IMR-90 (cell line): ENCODE results near the gene ATG4A. TPM values are rescaled to one million over a fixed set of nuclear protein-coding genes. Genes with fewer than 3 reads are reported as not detected.

ENCODE experiments used
- ATAC-seq: fragments of 200-7000 bp; cut with Tn5 transposase; 2 replicates; pipeline ENCODE4 v1.9.1; 2020; ENCODE audit warnings: low read depth, mild to moderate bottlenecking, moderate library complexity
- BruUV-seq: library from RNA; stranded (reverse); fragments of 400-500 nt; replicated peaks from 2 replicates; lab custom pipeline; 2021; lab: Mats Ljungman, UMichigan
- CTCF ChIA-PET: fragments of 300-600 bp; formaldehyde crosslinking; extraction: SDS; loops from one replicate; lab custom pipeline; 2021; ENCODE audit warnings: antibody characterized with exemption; lab: Yijun Ruan, JAX
- POLR2A ChIA-PET: fragments of 300-600 bp; sonication (Branson Sonifier 250); formaldehyde crosslinking; loops from one replicate; lab custom pipeline; 2022; ENCODE audit warnings: antibody characterized with exemption; ENCODE audit not compliant: unreplicated experiment; lab: Charles Lee
- DNase-seq: peaks from one replicate; pipeline ENCODE4 v3.0.0; 2013
- H2AFZ ChIP-seq: replicated peaks from 2 replicates; pipeline ENCODE3; 2013; ENCODE audit warnings: low read length, mild to moderate bottlenecking; ENCODE audit not compliant: poor library complexity
- H2AK5ac ChIP-seq: 2 replicates; pipeline ENCODE4 v1.6.1; 2013; ENCODE audit warnings: low read depth, low read length, inconsistent platforms
- H2AK9ac ChIP-seq: replicated peaks from 2 replicates; pipeline ENCODE3; 2013; ENCODE audit warnings: mild to moderate bottlenecking, low read depth, low read length, moderate library complexity; ENCODE audit not compliant: poor library complexity
- H2BK120ac ChIP-seq: 2 replicates; pipeline ENCODE4 v1.6.1; 2013; ENCODE audit warnings: low read depth, low read length, inconsistent platforms
- H2BK15ac ChIP-seq: 3 replicates; pipeline ENCODE4 v1.6.1; 2013; ENCODE audit warnings: low read depth, low read length, inconsistent platforms
- H2BK20ac ChIP-seq: 2 replicates; pipeline ENCODE4 v1.6.1; 2013; ENCODE audit warnings: low read depth, mild to moderate bottlenecking, inconsistent platforms, low read length, moderate library complexity
- H2BK5ac ChIP-seq: 2 replicates; pipeline ENCODE4 v1.6.1; 2013; ENCODE audit warnings: mild to moderate bottlenecking, low read depth, low read length, inconsistent platforms; ENCODE audit not compliant: poor library complexity, severe bottlenecking
- H3K14ac ChIP-seq: replicated peaks from 2 replicates; pipeline ENCODE4 v1.6.1; 2013; ENCODE audit warnings: low read depth, low read length, inconsistent platforms
- H3K18ac ChIP-seq: 2 replicates; pipeline ENCODE4 v1.6.1; 2013; ENCODE audit warnings: low read depth, low read length, control low read depth
- H3K23ac ChIP-seq: 2 replicates; pipeline ENCODE4 v1.6.1; 2013; ENCODE audit warnings: low read depth, low read length, inconsistent platforms
- H3K27ac ChIP-seq: 2 replicates; pipeline ENCODE4 v1.5.1; 2013; ENCODE audit warnings: mild to moderate bottlenecking, control low read depth, low read length; ENCODE audit not compliant: insufficient read depth
- H3K27me3 ChIP-seq: 2 replicates; pipeline ENCODE4 v1.6.1; 2013; ENCODE audit warnings: low read length; ENCODE audit not compliant: control insufficient read depth, insufficient read depth
- H3K36me3 ChIP-seq: 2 replicates; pipeline ENCODE4 v1.6.1; 2013; ENCODE audit warnings: low read length, mixed read lengths; ENCODE audit not compliant: control insufficient read depth, insufficient read depth
- H3K4ac ChIP-seq: 2 replicates; pipeline ENCODE4 v1.6.1; 2013; ENCODE audit warnings: low read depth, low read length, inconsistent platforms
- H3K4me1 ChIP-seq: 2 replicates; pipeline ENCODE4 v1.6.1; 2013; ENCODE audit warnings: low read length, mixed read lengths; ENCODE audit not compliant: control insufficient read depth, insufficient read depth
- H3K4me2 ChIP-seq: 2 replicates; pipeline ENCODE4 v1.6.1; 2013; ENCODE audit warnings: low read depth, mild to moderate bottlenecking, control low read depth, low read length, moderate library complexity
- H3K4me3 ChIP-seq: 2 replicates; pipeline ENCODE4 v1.5.1; 2013; ENCODE audit warnings: low read depth, mild to moderate bottlenecking, control low read depth, low read length, moderate library complexity; ENCODE audit not compliant: insufficient read depth
- H3K56ac ChIP-seq: 2 replicates; pipeline ENCODE4 v1.6.1; 2013; ENCODE audit warnings: low read length, inconsistent platforms; ENCODE audit not compliant: insufficient read depth; ENCODE audit errors: extremely low read depth
- H3K79me1 ChIP-seq, 2 experiments: 2 replicates each; pipeline ENCODE4 v1.6.1; 2013; ENCODE audit warnings: low read length in 2 of 2, inconsistent platforms in 1 of 2, low read depth in 1 of 2
- H3K9ac ChIP-seq: 2 replicates; pipeline ENCODE4 v1.6.1; 2013; ENCODE audit warnings: low read depth, low read length, control low read depth
- H3K9me1 ChIP-seq: 2 replicates; pipeline ENCODE4 v1.6.1; 2013; ENCODE audit warnings: low read length, inconsistent platforms; ENCODE audit not compliant: insufficient read depth
- H3K9me3 ChIP-seq: 2 replicates; pipeline ENCODE4 v1.6.1; 2013; ENCODE audit warnings: low read length; ENCODE audit not compliant: control insufficient read depth, insufficient read depth
- H4K20me1 ChIP-seq: 2 replicates; pipeline ENCODE4 v1.6.1; 2013; ENCODE audit warnings: low read length, inconsistent platforms; ENCODE audit not compliant: insufficient read depth
- H4K5ac ChIP-seq: 2 replicates; pipeline ENCODE4 v1.6.1; 2013; ENCODE audit warnings: mild to moderate bottlenecking, low read depth, low read length, control low read depth
- H4K8ac ChIP-seq, 2 experiments: 2 replicates each; pipeline ENCODE4 v1.6.1; 2013; ENCODE audit warnings: low read depth in 2 of 2, low read length in 2 of 2, control low read depth in 1 of 2, inconsistent platforms in 1 of 2
- H4K91ac ChIP-seq: 2 replicates; pipeline ENCODE4 v1.6.1; 2013; ENCODE audit warnings: low read depth, low read length, inconsistent platforms; ENCODE audit not compliant: insufficient read depth
- MAFK ChIP-seq: IDR thresholded peaks from 2 replicates; pipeline ENCODE4 v1.6.1; 2012; ENCODE audit warnings: low read depth, low read length, improper control_type of control experiment
- MXI1 ChIP-seq: IDR thresholded peaks from 2 replicates; pipeline ENCODE4 v1.6.1; 2012; ENCODE audit warnings: low read depth, mild to moderate bottlenecking, low read length, moderate library complexity, borderline replicate concordance
- RAD21 ChIP-seq: IDR thresholded peaks from 2 replicates; pipeline ENCODE4 v1.6.1; 2012; ENCODE audit warnings: low read length, improper control_type of control experiment
- dilution Hi-C: fragments of 300-500 bp; cut with HindIII; formaldehyde crosslinking; loops from one replicate; pipeline ENCODE4 v1.14.3; 2018; ENCODE audit warnings: low sequenced_read_pairs; ENCODE audit not compliant: unreplicated experiment
- in situ Hi-C: fragments of 300-500 bp; cut with MboI; formaldehyde crosslinking; loops from 3 replicates; pipeline ENCODE4 v1.14.3; 2019; ENCODE audit warnings: low sequenced_read_pairs, inconsistent platforms, mixed read lengths
- intact Hi-C: fragments of 100-400 bp; cut with micrococcal nuclease; formaldehyde crosslinking; loops from 2 replicates; pipeline ENCODE4 v1.10.0; 2022
- polyA plus RNA-seq, 3 experiments: library from polyadenylated mRNA; depleted of rRNA; stranded (reverse); fragments of >200 nt; gene quantifications; 2 replicates each; pipeline ENCODE4 v1.2.3, GENCODE V29; 2012; ENCODE audit warnings: low replicate concordance in 1 of 3
- total RNA-seq: library from RNA; depleted of rRNA; stranded (reverse); fragments of >200 nt; gene quantifications from 2 replicates; pipeline ENCODE4 v1.2.3, GENCODE V29; 2012

The ATG4A gene
- total and polyA plus RNA-seq, 2 of the 4 experiments (the other 2 are of a cell fraction) = 8.2 to 14.7 TPM

- CTCF ChIA-PET = no interaction called here
These were observed 23.0 kb downstream of the ATG4A start for GRCh38 chrX:108114541-108114940.

More at GRCh38 chrX:108114541-108114940, 23.0 kb downstream of the ATG4A start:
- Histone ChIP-seq H2AFZ (no peak overlapping the region), H4K8ac (no peak overlapping the region), H3K14ac (no peak overlapping the region), H3K27me3 (peaks cover 5% of the 10 kb centered on the region), H2BK15ac (no peak overlapping the region), H4K91ac (no peak overlapping the region), H2BK5ac (no peak overlapping the region), H3K23ac (no peak overlapping the region), H3K9ac (no peak overlapping the region), H3K4me1 (peaks cover 2% of the 10 kb centered on the region; the same call in 1 of the 2 replicates), H4K20me1 (no peaks in the 10 kb centered on the region; the same call in 1 of the 2 replicates), H2BK120ac (no peak overlapping the region), H3K4me3 (no peak overlapping the region), H3K4me2 (no peak overlapping the region), H3K79me1 (0 out of 4 replicates have a peak, but pooled peaks cover 0 to 2% of the 10 kb centered on the region in 2 experiments), H3K9me3 (no peaks in the 10 kb centered on the region), H3K9me1 (no peaks in the 10 kb centered on the region), H2BK20ac (no peak overlapping the region), H3K27ac (no peak overlapping the region), H3K56ac (no peak overlapping the region), H2AK5ac (no peak overlapping the region), H3K4ac (no peak overlapping the region), H2AK9ac (no peak overlapping the region), H3K18ac (no peak overlapping the region), H3K36me3 (no peaks in the 10 kb centered on the region), H4K5ac (no peak overlapping the region)
- no TSS peak for BruUV-seq
- in situ Hi-C loops (no loop called here), intact Hi-C loops (no loop called here), dilution Hi-C loops (no loop called here)
- no peak for ATAC-seq
- no peak for DNase-seq
- POLR2A ChIA-PET = no interaction called here
- no peak for TF ChIP-seq RAD21
- TF ChIP-seq MXI1 = no peak
- TF ChIP-seq MAFK = no peak
